HG03097 (cell line): ENCODE measurements around the gene SEMA5B.

ENCODE experiments used
- ATAC-seq: cut with Tn5 transposase; IDR thresholded peaks from one replicate; pipeline ENCODE4 v1.9.1; 2021; ENCODE audit not compliant: unreplicated experiment, low FRiP score

SEMA5B gene

DNA sequence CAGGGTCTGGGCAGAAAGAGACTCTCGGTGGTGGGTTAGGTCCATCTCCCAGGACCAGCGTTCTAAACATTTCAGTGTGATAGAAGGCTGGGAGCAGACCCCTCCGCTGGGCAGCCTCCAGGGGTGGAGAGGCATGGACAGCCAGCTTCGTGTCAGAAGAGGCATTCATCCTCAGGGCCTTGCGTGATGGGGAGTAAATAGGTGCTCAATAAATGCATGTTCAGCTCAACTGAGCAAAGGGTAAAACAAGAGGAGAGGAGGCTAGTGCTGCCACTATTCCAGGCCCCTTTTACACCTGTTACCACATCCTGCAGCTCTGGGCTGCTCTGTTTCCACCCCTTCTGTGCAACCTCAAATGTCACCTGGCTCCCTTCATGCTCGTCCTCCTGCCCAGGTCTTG, 49.0 kb downstream of the SEMA5B start:
- no peak for ATAC-seq

DNA sequence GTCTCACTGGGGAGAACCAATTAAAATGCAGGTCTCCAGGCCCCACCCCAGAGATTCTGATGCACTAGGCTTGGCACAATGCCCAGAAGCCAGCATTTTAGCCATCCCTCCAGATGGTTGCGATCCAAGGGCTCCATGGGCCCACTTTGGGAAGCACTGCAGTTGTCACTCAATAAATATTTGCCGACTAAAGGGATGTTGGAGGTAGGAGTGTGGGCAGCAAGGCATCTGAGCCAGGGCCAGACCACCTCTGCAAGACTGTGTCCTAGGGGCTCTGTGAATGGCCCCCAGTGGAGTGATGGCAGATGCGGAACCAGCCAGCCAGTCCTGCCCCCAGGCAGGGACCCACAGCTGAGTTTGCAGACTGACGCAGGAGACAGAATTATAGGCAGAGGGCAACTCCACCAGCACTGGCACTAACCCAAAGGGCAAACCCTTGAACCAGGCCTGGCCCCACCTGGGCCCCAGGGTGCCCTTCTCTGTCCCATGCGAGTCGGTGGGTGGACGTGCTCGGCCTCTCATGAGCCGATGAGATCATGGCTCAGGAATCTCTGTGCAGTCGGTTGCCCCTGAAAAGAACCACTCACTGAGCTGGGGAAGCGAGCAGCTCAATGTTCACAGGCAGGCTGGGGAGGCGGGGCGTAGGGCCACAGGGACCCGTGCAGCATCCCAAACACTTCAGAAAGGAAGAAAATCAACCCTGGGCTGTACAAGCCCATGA, 49.7 kb downstream of the SEMA5B start:
- no peak for ATAC-seq

GRCh38 chr3:122975924-122976293, 51.7 kb downstream of the SEMA5B start:
- ATAC-seq = peak; percentile 39

- peak; percentile 72 for ATAC-seq
These were observed 52.2 kb downstream of the SEMA5B start for GRCh38 chr3:122975163-122975923.

- ATAC-seq = no peak
These were observed 52.8 kb downstream of the SEMA5B start for GRCh38 chr3:122974764-122975162.

- ATAC-seq = no peak
These were observed 53.5 kb downstream of the SEMA5B start for GRCh38 chr3:122973893-122974615.

- no peak for ATAC-seq
These were observed 55.4 kb downstream of the SEMA5B start for GRCh38 chr3:122972141-122972540.

DNA sequence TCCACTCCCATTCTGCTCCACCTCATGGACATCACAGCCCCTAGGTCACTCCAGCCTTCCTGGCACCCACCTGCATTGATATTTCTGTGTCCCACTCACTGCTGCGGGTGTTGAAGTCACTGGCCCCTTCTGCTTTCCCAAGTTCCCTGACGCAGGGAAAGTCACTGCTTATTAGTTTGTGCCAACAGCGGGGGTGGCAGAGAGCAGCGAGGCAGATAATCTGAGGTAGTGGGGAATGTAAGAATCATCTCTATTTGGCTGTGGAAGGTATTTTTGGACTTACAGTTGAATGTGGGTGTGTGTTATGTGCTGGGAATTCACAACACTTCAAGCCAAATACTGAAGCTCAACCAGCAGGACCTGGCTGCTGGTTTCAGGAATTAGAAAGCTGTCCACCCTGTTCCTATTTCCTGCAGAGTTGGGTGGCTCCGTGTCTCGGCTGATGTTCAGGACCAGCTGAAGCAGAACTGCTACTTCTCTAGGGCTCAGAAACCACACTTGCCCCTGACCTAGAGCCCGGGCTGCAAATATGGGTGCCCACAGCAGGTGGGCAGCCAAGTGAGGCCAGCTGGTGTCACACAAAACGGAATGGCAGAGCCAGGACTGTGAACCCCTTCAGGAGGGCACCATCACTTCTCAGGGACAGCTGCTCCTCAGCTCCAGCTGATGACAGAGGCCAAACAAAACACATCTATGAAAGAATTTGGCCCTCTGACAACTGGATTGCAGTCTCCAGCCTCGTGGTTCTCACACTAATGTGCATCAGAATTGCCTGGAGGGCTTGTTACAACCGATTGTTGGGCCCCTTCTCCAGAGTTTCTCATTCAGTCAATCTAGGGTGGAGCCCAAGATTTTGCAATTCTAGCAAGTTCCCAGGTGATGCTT, 57.7 kb downstream of the SEMA5B start:
- ATAC-seq = no peak

- ATAC-seq = no peak
These were observed 59.8 kb downstream of the SEMA5B start for GRCh38 chr3:122967765-122968164.

DNA sequence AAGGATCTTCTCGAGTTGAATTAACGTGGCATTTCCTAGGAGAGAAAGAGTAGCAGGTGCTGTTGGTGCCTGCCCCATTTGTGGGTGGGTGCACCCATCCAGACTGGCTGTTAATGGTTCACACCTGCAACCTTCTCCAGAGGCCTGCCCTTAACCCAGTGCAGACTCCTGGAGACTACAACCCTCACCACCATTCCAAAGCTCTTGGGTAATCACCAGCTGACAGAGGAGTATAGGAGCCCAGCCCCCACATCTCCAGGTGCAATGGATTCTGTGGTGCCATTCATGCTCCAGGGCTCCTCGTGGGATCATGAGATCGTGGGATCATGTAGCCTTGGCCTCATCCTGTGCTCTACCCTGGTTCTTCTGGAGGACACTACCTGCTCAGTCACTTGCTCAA, 60.2 kb downstream of the SEMA5B start:
- no peak for ATAC-seq

- ATAC-seq = no peak
These were observed 61.5 kb downstream of the SEMA5B start for GRCh38 chr3:122966045-122966444.

- no peak for ATAC-seq
These were observed 62.8 kb downstream of the SEMA5B start for GRCh38 chr3:122964811-122965210.

DNA sequence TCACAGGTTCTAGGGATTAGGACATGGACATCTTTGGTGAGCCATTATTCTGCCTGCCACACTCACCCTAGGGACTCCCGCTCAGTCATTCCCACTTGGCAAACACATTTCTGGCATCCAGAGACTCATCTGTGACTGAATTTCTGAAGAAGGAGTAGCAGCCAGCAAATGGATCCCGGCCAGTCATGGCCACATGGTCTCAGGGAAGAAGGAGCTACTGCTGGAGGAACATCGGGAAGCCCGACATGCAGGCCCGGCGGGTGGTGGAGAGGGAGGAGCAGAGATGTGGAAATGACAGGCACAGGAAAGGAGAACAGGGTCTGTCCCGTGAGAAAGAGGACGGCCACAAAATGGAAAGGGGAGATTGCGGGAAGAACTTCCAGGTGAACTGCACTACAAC, 65.4 kb downstream of the SEMA5B start:
- ATAC-seq = no peak

DNA sequence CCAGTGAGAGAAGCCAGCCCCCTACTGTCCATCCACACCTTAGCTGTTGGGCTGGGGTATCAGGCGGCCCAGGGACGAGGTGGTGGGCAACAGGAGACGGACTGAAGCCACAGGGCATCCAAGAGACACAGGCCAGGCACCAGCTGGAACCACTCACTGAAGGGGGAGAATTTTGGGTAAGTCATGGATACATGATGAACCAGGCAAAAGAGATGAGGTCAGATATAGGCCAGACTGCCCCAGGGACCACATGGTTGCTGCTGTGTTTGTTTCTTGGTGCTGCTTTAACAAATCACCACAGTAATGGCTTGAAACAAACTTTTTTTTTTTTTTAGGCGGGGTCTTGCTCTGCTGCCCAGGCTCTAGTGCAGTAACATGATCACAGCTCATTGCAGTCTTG, 66.4 kb downstream of the SEMA5B start:
- ATAC-seq = no peak

DNA sequence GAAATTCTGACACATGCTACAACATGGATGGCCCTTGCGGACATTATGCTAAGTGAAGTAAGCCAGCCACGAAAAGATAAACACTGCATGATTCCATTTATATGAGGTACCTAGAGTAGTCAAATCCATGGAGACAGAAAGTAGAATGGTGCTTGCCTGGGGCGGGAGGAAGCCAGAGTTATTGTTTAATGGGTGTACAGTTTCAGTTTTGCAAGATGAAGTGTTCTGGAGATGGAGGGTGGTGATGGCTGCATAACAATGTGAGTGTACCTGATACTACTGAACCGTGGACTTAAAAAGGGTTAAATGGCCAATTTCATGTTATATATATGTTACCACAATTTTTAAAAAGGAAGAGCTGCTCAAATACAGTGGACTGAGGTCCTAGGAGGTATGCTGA, 66.9 kb downstream of the SEMA5B start:
- ATAC-seq = no peak

GRCh38 chr3:122959339-122959738, 68.2 kb downstream of the SEMA5B start:
- ATAC-seq = no peak

DNA sequence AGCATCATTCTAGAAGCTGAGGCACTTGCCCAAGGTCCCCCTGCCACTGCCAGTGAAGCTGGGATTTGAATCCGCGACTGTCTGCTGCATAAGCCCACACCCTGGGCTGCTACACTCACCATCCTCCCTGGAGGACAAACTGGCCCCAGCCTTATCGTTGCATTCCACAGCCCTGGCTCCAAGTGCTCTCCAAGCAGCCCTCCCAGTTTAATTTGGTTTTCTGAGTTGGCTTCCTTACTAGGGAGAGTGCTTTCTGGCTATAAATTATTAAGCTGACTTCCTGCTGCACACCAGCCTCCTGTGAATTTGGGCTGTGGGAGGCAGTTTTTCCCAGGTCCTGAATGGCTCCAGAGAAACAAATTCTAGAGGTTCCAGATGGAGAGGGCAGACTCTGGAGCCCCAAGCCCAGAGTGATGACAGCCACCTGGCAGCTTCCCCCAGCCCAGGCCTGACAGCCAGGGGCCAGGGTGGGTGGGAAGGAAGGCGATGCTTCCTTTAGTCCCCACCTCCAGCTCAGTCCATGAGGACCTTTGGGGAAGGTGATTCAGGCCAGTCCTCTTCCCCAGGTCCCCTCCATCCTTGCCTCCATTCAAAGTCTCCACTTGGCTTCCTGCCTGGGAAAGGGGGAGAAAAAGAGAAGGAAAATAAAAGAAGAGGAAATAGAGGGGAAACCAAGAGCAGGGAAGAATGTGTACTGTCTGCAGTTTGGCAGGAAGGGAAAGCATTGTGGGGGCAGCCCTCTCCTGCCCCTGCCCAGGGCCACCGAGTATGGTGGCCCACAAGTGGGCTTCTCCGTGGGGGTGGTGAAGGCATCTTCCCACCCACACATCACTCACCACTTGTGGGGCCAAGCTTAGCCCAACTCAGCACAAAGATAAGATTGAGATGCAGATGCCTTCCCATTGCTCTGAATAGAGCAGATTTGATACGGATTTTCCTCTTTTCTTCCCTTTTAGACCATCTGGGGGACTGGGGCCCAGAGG, 69.6 kb downstream of the SEMA5B start:
- ATAC-seq = no peak

- no peak for ATAC-seq
These were observed 70.7 kb downstream of the SEMA5B start for GRCh38 chr3:122956693-122957455.
